Keratinocyte (primary cell): ENCODE measurements around the gene AKR1C2.

ENCODE experiments used
- CTCF ChIP-seq, 3 experiments: IDR thresholded peaks in 1 of 3; conservative IDR thresholded peaks in 1 of 3; optimal IDR thresholded peaks in 1 of 3; 2 replicates in 2 of 3; 3 replicates in 1 of 3; pipeline versions ENCODE3 to v1.5.1; 2011; ENCODE audit warnings: low read length in 3 of 3, mild to moderate bottlenecking in 3 of 3, moderate library complexity in 2 of 3, control low read depth in 1 of 3, inconsistent platforms in 1 of 3; ENCODE audit not compliant: insufficient read depth in 2 of 3; ENCODE audit errors: extremely low read depth in 1 of 3
- EZH2 ChIP-seq: IDR thresholded peaks from one replicate; pipeline ENCODE4 v1.6.1; 2012; ENCODE audit warnings: inconsistent platforms, mild to moderate bottlenecking, low read length, moderate library complexity

- no peak for TF ChIP-seq CTCF (optimal IDR thresholded peaks at IDR 0.05 in 1 of 3, IDR thresholded peaks at IDR 0.05 in 1 of 3, conservative IDR thresholded peaks at IDR 0.05 in 1 of 3; ENCODE audit: extremely low read depth in 1 of 3, insufficient read depth in 2 of 3, low read length in 3 of 3)
- no peak for TF ChIP-seq EZH2
These were observed 50.3 kb downstream of the AKR1C2 start for GRCh38 chr10:4953405-4953804.
